ENCODE measurements around the gene SLK.

- TF ChIP-seq, protein P1, sequence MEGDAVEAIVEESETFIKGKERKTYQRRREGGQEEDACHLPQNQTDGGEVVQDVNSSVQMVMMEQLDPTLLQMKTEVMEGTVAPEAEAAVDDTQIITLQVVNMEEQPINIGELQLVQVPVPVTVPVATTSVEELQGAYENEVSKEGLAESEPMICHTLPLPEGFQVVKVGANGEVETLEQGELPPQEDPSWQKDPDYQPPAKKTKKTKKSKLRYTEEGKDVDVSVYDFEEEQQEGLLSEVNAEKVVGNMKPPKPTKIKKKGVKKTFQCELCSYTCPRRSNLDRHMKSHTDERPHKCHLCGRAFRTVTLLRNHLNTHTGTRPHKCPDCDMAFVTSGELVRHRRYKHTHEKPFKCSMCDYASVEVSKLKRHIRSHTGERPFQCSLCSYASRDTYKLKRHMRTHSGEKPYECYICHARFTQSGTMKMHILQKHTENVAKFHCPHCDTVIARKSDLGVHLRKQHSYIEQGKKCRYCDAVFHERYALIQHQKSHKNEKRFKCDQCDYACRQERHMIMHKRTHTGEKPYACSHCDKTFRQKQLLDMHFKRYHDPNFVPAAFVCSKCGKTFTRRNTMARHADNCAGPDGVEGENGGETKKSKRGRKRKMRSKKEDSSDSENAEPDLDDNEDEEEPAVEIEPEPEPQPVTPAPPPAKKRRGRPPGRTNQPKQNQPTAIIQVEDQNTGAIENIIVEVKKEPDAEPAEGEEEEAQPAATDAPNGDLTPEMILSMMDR (IDR thresholded peaks at IDR 0.05; ENCODE audit: poor library complexity) = no peak
- no peak for TF ChIP-seq EZH2 (IDR thresholded peaks at IDR 0.05; ENCODE audit: borderline replicate concordance)
Measured at GRCh38 chr10:104026762-104027161, 59.8 kb downstream of the SLK start.
